HCT116 (cell line): ENCODE results near the gene PROSER3. TPM values are rescaled to one million over a fixed set of nuclear protein-coding genes. Genes with fewer than 3 reads are reported as not detected.

ENCODE experiments used
- ATAC-seq: fragments of 200-7000 bp; cut with Tn5 transposase; 2 replicates; pipeline ENCODE4 v1.9.1; 2020; ENCODE audit warnings: mild to moderate bottlenecking, moderate library complexity
- BruUV-seq: library from RNA; stranded (reverse); fragments of 400-500 nt; replicated peaks from 2 replicates; lab custom pipeline; 2021; lab: Mats Ljungman, UMichigan
- CTCF ChIA-PET: fragments of 300-600 bp; sonication (Branson Sonifier 250); formaldehyde crosslinking; loops from one replicate; lab custom pipeline; 2021; ENCODE audit warnings: antibody characterized with exemption; lab: Charles Lee
- POLR2A ChIA-PET: fragments of 300-600, 350-600 bp; sonication (Branson Sonifier 250); formaldehyde crosslinking; loops from one replicate; lab custom pipeline; 2021; ENCODE audit warnings: antibody characterized with exemption; lab: Charles Lee
- RAD21 ChIA-PET, 2 experiments: fragments of 300-600 bp; sonication (Branson Sonifier 250); formaldehyde crosslinking; loops; one replicate each; lab custom pipeline; 2023; ENCODE audit warnings: low total read pairs in 2 of 2; ENCODE audit not compliant: uncharacterized antibody in 2 of 2, unreplicated experiment in 2 of 2, low non-redundant PET in 1 of 2; lab: Charles Lee
- DNase-seq: peaks from one replicate; pipeline ENCODE4 v3.0.0-alpha.2; 2010; ENCODE audit warnings: low read depth, low spot score
- H2AFZ ChIP-seq: fragments of 200-600 bp; shearing (Covaris generic), sonication (generic); 2 replicates; pipeline ENCODE4 v1.6.1; 2017; ENCODE audit warnings: low read depth, mixed run types, mixed read lengths, antibody characterized with exemption, low read length; ENCODE audit not compliant: poor library complexity, severe bottlenecking
- H3K27ac ChIP-seq: 2 replicates; pipeline ENCODE4 v1.5.1; 2012; ENCODE audit warnings: low read depth, low read length
- H3K27me3 ChIP-seq: fragments of 200-600 bp; sonication (generic); 2 replicates; pipeline ENCODE4 v1.6.1; 2016; ENCODE audit warnings: mixed run types, low read length, mixed read lengths; ENCODE audit not compliant: insufficient read depth
- H3K36me3 ChIP-seq, 2 experiments: fragments of 200-500 bp in 1 of 2; fragments of 200-600 bp in 1 of 2; sonication (Bioruptor generic) in 1 of 2; sonication (generic) in 1 of 2; 2 replicates each; pipeline versions ENCODE4 v1.5.1 to v1.6.1; 2014 to 2016; ENCODE audit warnings: low read length in 2 of 2, inconsistent platforms in 1 of 2, mixed read lengths in 1 of 2, mixed run types in 1 of 2; ENCODE audit not compliant: insufficient read depth in 2 of 2, control insufficient read depth in 1 of 2
- H3K4me1 ChIP-seq, 2 experiments: fragments of 200-600 bp in 1 of 2; sonication (generic) in 1 of 2; 2 replicates each; pipeline versions ENCODE4 v1.5.1 to v1.6.1; 2012 to 2017; ENCODE audit warnings: low read length in 2 of 2, inconsistent platforms in 1 of 2, mild to moderate bottlenecking in 1 of 2, mixed read lengths in 1 of 2, mixed run types in 1 of 2, moderate library complexity in 1 of 2; ENCODE audit not compliant: insufficient read depth in 2 of 2, control insufficient read depth in 1 of 2
- H3K4me2 ChIP-seq: fragments of 200-600 bp; sonication (generic); 2 replicates; pipeline ENCODE4 v1.6.1; 2017; ENCODE audit warnings: mixed run types, low read length, mixed read lengths
- H3K4me3 ChIP-seq, 2 experiments: fragments of 200-600 bp in 1 of 2; sonication (generic) in 1 of 2; replicated peaks in 1 of 2; 2 replicates each; pipeline ENCODE4 v1.5.1; 2011 to 2016; ENCODE audit warnings: low read length in 2 of 2, control low read depth in 1 of 2, low read depth in 1 of 2, mild to moderate bottlenecking in 1 of 2, mixed read lengths in 1 of 2, mixed run types in 1 of 2
- H3K79me2 ChIP-seq: fragments of 200-600 bp; sonication (generic); 2 replicates; pipeline ENCODE4 v1.6.1; 2017; ENCODE audit warnings: mild to moderate bottlenecking, mixed run types, low read length, moderate library complexity, mixed read lengths; ENCODE audit not compliant: insufficient read depth
- H3K9ac ChIP-seq: fragments of 200-600 bp; sonication (generic); 2 replicates; pipeline ENCODE4 v1.6.1; 2016; ENCODE audit warnings: low read length, mixed read lengths
- H3K9me2 ChIP-seq: fragments of 200-600 bp; sonication (generic), shearing (Covaris generic); 2 replicates; pipeline ENCODE4 v1.6.1; 2017; ENCODE audit warnings: mixed run types, mild to moderate bottlenecking, moderate library complexity; ENCODE audit not compliant: insufficient read depth
- H3K9me3 ChIP-seq, 2 experiments: fragments of 200-500 bp in 1 of 2; fragments of 200-600 bp in 1 of 2; sonication (Bioruptor generic) in 1 of 2; sonication (generic) in 1 of 2; 2 replicates each; pipeline ENCODE4 v1.6.1; 2014 to 2017; ENCODE audit warnings: low read length in 2 of 2, mixed read lengths in 2 of 2, inconsistent platforms in 1 of 2, low read depth in 1 of 2, mild to moderate bottlenecking in 1 of 2, mixed run types in 1 of 2, moderate library complexity in 1 of 2; ENCODE audit not compliant: control insufficient read depth in 1 of 2, insufficient read depth in 1 of 2
- H4K20me1 ChIP-seq: fragments of 200-600 bp; sonication (generic), shearing (Covaris generic); 2 replicates; pipeline ENCODE4 v1.6.1; 2017; ENCODE audit warnings: mixed run types, mild to moderate bottlenecking, moderate library complexity; ENCODE audit not compliant: insufficient read depth
- ELF1 ChIP-seq: IDR thresholded peaks from 2 replicates; pipeline ENCODE4 v1.6.1; 2012; ENCODE audit warnings: low read depth, borderline replicate concordance
- FOSL1 ChIP-seq: IDR thresholded peaks from 2 replicates; pipeline ENCODE4 v1.6.1; 2012; ENCODE audit warnings: low read depth
- POLR2A ChIP-seq: IDR thresholded peaks from 2 replicates; pipeline ENCODE4 v1.7.0; 2011; ENCODE audit warnings: borderline replicate concordance; ENCODE audit not compliant: insufficient read depth, insufficient read length; ENCODE audit errors: extremely low read depth
- RAD21 ChIP-seq: IDR thresholded peaks from 2 replicates; pipeline ENCODE4 v1.6.1; 2012; ENCODE audit warnings: low read depth, mild to moderate bottlenecking
- SIN3A ChIP-seq: IDR thresholded peaks from 2 replicates; pipeline ENCODE4 v1.6.1; 2012; ENCODE audit warnings: low read depth
- SP1 ChIP-seq: IDR thresholded peaks from 2 replicates; pipeline ENCODE4 v1.6.1; 2012; ENCODE audit warnings: low read depth
- SRF ChIP-seq: IDR thresholded peaks from 2 replicates; pipeline ENCODE4 v1.6.1; 2012; ENCODE audit warnings: low read depth
- TCF7L2 ChIP-seq: IDR thresholded peaks from 2 replicates; pipeline ENCODE4 v1.7.0; 2011; ENCODE audit warnings: borderline replicate concordance, inconsistent platforms; ENCODE audit not compliant: insufficient read depth, insufficient read length; ENCODE audit errors: extremely low read depth
- YY1 ChIP-seq: IDR thresholded peaks from 2 replicates; pipeline ENCODE4 v1.6.1; 2011; ENCODE audit warnings: low read length, low read depth, moderate library complexity, mild to moderate bottlenecking; ENCODE audit not compliant: insufficient replicate concordance; ENCODE audit errors: extremely low read depth
- ZFX ChIP-seq: fragments of 450-650 bp; IDR thresholded peaks from 2 replicates; pipeline ENCODE4 v1.6.1; 2017
- ZNF274 ChIP-seq: fragments of 200-500 bp; sonication (Bioruptor generic); IDR thresholded peaks from 2 replicates; pipeline ENCODE4 v1.6.1; 2014; ENCODE audit warnings: mild to moderate bottlenecking, low read depth, low read length, inconsistent platforms
- intact Hi-C: fragments of 100-400 bp; cut with micrococcal nuclease; formaldehyde crosslinking; loops from 2 replicates; pipeline ENCODE4 v1.10.0; 2022
- total RNA-seq: library from RNA; stranded (reverse); gene quantifications from one replicate; pipeline ENCODE4 v1.2.1, GENCODE V29; 2021; ENCODE audit not compliant: unreplicated experiment
- TF ChIP-seq, protein P1 (sequence below): IDR thresholded peaks from 2 replicates; pipeline ENCODE4 v1.6.1; 2012
- TF ChIP-seq, protein P2 (sequence below), 3 experiments: fragments of 200-600 bp in 1 of 3; sonication (generic) in 1 of 3; IDR thresholded peaks in 2 of 3; conservative IDR thresholded peaks in 1 of 3; 2 replicates each; pipeline ENCODE4 v1.5.1; 2012 to 2017; ENCODE audit warnings: low read depth in 2 of 3, low read length in 2 of 3, antibody characterized with exemption in 1 of 3, borderline replicate concordance in 1 of 3, control low read depth in 1 of 3, mild to moderate bottlenecking in 1 of 3, mixed read lengths in 1 of 3, mixed run types in 1 of 3, moderate library complexity in 1 of 3; ENCODE audit not compliant: insufficient read depth in 1 of 3

PROSER3 gene
- total RNA-seq, 1 experiment from 2014 or later = 42.5 TPM

DNA sequence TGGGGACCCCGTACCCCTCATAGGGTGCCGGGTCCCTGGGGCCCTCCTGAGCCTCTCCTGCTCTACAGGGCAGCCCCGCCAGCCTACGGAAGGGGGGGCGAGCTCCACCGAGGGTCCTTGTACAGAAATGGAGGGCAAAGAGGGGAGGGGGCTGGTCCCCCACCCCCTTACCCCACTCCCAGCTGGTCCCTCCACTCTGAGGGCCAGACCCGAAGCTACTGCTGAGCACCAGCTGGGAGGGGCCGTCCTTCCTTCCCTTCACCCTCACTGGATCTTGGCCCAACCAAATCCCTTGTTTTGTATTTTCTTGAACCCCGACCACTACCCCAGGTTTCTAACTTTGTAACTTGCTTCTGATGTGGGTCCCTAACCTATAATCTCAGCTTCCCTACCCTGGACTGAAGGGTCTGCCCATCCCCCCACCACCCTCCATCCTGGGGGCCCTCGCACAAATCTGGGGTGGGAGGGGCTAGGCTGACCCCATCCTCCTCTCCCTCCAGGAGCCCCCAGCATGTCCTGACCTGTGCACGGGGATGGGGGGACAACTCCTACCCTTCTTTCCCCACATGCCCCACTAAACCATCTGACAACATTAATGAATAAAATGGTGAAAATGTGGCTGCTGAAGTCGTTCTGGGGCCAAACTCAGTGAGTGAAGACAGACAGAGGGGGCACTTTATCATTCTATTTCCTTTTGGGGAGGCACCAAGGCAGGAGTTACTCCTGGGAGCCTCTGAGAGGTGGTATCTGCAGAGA, 30.4 kb downstream of the PROSER3 start:
- no peaks in the 10 kb centered on the region for H3K79me2 ChIP-seq
- no peaks in the 10 kb centered on the region for H3K9me2 ChIP-seq
- no peaks in the 10 kb centered on the region for H3K9me3 ChIP-seq
- TF ChIP-seq ELF1 = no peak
- no peak for TF ChIP-seq ZFX
- TF ChIP-seq POLR2A = no peak
- TF ChIP-seq YY1 = no peak
- TF ChIP-seq ZNF274 = no peak
- TF ChIP-seq, protein P1, sequence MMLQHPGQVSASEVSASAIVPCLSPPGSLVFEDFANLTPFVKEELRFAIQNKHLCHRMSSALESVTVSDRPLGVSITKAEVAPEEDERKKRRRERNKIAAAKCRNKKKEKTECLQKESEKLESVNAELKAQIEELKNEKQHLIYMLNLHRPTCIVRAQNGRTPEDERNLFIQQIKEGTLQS = no peak
- TF ChIP-seq FOSL1 = no peak
- TF ChIP-seq SIN3A = no peak
- TF ChIP-seq TCF7L2 = no peak
- TF ChIP-seq, protein P2, sequence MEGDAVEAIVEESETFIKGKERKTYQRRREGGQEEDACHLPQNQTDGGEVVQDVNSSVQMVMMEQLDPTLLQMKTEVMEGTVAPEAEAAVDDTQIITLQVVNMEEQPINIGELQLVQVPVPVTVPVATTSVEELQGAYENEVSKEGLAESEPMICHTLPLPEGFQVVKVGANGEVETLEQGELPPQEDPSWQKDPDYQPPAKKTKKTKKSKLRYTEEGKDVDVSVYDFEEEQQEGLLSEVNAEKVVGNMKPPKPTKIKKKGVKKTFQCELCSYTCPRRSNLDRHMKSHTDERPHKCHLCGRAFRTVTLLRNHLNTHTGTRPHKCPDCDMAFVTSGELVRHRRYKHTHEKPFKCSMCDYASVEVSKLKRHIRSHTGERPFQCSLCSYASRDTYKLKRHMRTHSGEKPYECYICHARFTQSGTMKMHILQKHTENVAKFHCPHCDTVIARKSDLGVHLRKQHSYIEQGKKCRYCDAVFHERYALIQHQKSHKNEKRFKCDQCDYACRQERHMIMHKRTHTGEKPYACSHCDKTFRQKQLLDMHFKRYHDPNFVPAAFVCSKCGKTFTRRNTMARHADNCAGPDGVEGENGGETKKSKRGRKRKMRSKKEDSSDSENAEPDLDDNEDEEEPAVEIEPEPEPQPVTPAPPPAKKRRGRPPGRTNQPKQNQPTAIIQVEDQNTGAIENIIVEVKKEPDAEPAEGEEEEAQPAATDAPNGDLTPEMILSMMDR (IDR thresholded peaks at IDR 0.05 in 2 of 3, conservative IDR thresholded peaks at IDR 0.05 in 1 of 3; ENCODE audit: borderline replicate concordance in 1 of 3, insufficient read depth in 1 of 3, low read depth in 2 of 3, low read length in 2 of 3) = no peak
- TF ChIP-seq RAD21 = no peak
- no peak for TF ChIP-seq SP1
- TF ChIP-seq SRF = no peak
- intact Hi-C loops = no loop called here
- no peak overlapping the region for H2AFZ ChIP-seq
- H3K27ac ChIP-seq = no peak overlapping the region
- H3K4me3 ChIP-seq = no peak overlapping the region
- H3K9ac ChIP-seq = no peak overlapping the region
- 0 out of 4 replicates have a peak, but pooled peaks cover 0 to 2% of the 10 kb centered on the region in 2 experiments for H3K36me3 ChIP-seq
- no peak for ATAC-seq
- H3K4me2 ChIP-seq = no peak overlapping the region
- no peak for DNase-seq
- BruUV-seq = no TSS peak
- no peaks in the 10 kb centered on the region for H4K20me1 ChIP-seq
- no peaks in the 10 kb centered on the region for H3K27me3 ChIP-seq
- H3K4me1 ChIP-seq = peaks cover 0 to 5% of the 10 kb centered on the region in 2 experiments; a peak in 2 of 4 replicates
- ChIA-PET POLR2A (interaction anchor here (1.0 kb wide), 1 partner anchor 40 kb away, joined by 3 read pairs; the partner anchor contains the start of gene LIN37), CTCF (no interaction called here), RAD21 (no interaction called here)
